ENCODE results near the gene RFXANK.
"Not testable (repeated sequence)": the region's sequence is repeated elsewhere in the genome, so short reads cannot be mapped to it uniquely, and the experiment has no call there.

The RFXANK gene, protein sequence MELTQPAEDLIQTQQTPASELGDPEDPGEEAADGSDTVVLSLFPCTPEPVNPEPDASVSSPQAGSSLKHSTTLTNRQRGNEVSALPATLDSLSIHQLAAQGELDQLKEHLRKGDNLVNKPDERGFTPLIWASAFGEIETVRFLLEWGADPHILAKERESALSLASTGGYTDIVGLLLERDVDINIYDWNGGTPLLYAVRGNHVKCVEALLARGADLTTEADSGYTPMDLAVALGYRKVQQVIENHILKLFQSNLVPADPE

DNA sequence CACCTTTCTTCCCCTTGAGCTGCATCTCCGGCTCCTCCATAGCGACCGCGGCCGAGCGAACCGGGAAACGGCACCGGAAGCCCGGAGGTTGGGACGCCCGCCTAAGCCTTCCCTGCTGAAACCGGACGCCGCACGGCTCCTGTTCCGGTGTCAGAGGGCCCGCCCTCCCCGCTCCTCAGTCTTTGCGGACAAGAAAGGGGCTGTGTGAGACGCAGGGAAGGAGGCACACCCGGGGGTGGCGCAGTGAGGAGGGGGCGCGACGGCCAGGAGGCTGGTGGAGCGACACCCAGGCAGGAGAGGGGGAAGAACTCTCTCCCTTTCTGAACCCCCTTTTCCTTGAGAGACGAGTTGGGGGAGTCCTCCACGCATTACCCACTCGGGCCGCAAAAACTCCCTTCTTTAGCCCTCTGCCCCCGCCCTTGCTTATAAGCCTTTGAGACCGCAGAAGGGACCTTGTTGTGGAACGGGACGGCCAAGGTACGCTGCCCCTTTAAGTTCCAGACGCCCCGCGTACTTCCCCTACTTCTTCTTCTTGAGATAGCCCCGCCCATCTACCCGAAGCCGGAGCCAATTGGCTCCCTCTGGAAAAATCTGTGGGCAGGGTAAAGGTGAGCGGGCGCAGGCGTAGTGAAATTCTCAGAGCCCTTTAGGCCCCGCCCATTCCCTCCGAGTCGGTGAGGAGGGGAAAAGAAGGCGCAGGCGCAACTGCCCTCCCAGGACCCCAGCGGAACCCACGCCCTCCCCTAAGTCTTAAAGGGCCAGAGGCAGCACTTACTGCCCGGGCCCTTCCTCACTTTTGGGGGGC, at the start of gene RFXANK, which contains the start of gene BORCS8:
Gene RFXANK (plus strand): TSS at position 181 of the 805 bp plus-strand sequence. CDS start 1,689 bp downstream, outside the sequence.
Gene BORCS8 (minus strand): TSS at position 75 of the 805 bp plus-strand sequence. CDS start 35 bp downstream, at position 40.
- DNase-seq (ENCODE audit: low read depth): peak; percentile 99

DNA sequence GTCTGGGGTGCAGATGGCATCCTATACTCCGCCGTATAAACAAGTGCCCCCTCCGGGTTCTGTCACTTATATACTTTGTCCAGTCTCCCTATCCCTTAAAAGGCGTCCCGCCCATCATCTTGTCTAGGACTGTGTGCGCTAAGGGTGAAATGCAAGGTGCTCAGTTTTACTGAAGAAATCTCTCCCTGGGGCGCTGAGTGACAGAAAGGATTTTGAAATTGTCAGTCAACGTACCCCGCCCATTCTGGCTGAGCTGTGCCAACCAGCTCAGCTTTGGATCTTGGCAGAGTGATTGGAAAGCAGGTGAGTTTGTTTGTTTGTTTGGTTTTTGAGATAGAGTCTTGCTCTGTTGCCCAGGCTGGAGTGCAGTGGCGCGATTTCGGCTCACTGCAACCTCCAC, 49.7 kb upstream of the RFXANK start:
- no peak for DNase-seq (ENCODE audit: low read depth)

DNA sequence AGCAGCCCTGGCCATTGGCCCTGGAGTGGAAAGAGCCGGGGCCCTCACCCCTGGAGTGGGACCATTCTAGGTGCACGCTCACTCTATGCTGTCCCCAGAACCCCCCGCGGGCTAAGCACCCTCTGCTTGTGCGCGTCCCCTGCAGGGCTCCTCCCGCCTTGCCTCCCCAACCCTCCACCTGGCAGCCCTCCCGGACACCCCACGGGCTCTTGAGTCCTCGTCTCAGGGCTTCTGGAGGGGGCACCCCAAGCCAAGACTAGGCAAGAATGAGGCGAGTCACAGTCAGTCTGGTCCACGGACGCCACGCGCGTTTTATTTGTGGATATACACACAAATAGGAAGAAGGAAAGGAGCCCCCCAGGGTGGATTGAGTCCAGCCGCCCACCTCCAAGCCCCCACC, 46.8 kb upstream of the RFXANK start:
- no peak for DNase-seq (ENCODE audit: low read depth)

DNA sequence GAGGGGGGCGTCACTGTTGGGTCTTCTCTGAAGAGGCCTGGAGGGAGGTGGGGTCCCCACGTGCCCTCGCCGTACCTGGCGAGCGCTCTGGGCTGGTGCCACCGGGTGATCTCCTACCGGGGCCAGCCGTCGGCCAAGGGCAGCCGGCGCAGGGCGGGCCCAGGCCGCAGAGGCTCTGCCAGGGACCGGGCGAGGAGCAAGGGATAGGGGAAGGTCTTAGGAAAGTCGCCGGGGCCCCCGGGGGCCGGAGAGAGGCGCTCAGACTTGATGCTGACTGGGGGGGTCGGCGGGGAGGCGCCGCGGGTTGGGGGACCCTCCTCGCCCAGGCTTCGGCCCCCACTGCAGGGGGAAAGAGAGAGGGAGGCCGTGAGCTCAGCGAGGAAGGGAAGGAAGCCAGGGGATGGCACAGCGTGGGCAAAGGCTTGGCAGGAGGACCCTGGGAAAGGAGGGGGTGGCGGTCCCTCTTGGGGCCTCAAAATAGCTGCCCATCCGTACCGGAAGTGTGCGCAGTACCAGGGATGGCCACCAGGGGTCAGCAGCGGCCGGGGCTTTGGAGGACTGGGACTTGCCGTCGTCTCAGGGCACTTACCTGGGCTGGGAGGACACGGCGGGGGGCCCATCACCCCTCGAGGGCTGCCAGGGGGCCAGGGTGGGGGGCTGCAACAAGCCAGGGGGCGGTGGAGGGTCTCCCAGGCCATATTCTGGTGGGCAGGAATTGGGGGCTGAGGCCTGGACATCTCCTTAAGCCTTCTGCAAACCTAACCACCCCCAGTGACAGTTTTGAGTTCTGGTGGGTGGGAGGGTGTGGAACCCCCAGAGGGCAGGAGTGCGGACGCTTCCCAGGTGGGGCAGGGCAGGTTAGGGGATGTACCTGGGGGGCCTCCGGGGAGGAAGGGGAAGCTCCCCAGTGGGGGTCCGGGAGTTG, 46.1 kb upstream of the RFXANK start:
- DNase-seq (ENCODE audit: low read depth): peak; percentile 78

DNA sequence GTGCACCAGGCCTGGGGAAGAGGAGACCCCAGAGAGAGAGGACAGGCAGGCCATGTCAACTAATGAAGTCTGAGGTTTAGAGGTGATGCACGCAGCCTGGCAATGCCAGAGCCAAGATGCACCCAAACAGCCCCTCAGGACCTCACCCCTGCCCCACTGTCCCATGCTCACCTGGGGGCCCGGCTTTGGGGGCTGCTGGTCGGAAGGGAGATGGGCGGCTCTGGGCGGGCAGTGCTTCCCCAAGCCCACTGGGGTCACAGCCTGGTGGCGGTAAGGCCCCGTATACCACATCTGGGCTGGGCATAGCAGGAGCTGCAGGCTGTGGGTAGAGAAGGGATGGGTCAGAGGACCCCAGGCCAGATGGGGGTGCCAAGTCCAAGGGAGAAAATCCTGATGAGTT, 45.2 kb upstream of the RFXANK start:
- DNase-seq (ENCODE audit: low read depth): no peak

DNA sequence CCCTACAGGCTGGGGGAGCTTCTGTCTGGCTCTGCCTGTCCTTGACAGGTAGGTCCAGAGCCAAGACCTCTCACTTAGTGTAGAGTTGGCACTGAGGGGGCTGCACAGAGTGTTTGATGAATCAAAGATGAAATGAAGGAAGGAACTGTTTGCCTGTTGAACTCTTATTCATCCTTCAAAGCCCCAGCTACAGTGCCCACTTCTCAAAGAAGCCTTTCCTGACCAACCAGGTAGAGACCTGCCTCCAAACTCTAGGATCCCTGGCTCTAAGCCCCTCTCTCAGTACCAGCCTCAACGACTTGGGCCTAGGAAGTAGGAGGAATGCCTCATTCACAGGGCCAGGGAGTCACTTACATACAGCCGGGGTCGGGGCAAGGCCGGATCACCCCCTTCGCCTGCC, 44.7 kb upstream of the RFXANK start:
- no peak for DNase-seq (ENCODE audit: low read depth)

DNA sequence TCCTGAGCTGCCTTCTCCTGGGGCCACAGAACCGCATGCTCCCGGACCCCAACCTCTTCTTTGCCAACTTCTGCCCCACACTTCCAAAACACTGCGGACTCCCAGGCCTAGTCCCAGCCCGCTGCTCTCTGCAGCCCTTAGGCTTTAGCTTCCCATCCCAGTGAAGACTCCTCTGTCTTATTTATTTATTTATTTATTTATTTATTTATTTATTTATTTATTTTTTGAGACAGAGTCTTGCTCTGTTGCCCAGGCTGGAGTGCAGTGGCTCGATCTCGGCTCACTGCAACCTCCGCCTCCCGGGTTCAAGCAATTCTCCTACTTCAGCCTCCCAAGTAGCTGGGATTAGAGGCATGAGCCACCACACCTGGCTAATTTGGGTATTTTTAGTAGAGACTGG, 43.6 kb upstream of the RFXANK start:
- not testable (repeated sequence) for DNase-seq (ENCODE audit: low read depth)

DNA sequence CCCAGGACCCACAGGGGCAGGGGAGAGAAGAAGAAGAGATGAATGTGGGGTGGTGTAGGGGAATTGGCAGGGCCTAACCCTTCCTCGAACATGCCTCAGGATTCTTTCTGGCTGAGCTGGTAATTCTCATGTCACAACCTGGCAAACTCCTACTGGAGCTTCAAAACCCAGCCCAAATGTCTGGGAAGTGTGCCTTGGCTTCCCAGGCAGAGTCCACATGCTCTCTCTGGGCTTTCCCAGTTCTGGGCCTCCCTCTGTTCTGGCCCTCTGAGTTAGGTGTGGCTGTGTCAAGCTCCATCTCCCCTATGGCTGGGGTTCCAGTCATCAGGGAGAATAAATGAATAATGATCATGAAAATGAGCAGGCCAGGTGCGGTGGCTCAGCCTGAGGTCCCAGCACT, 42.6 kb upstream of the RFXANK start:
- no peak for DNase-seq (ENCODE audit: low read depth)

DNA sequence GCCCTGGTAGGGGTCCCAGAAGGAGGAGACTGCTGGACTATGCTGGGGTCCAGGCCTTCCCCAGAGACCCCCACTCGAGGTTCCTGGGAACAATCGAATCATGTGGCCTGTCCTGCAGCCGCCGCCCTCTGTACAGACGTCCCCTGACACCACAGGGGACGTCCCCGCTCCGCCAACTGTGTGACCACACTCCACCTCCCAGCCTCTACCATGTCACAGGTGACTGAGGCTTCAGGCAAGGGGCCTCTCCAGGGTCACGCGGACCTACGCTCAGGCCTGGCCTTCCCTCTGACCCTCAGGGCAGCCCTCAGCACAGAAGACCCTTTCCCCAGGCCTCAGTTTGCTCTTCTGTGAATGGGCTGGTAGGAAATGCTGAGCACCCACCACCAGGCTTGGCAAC, 40.6 kb upstream of the RFXANK start:
- DNase-seq (ENCODE audit: low read depth): no peak

DNA sequence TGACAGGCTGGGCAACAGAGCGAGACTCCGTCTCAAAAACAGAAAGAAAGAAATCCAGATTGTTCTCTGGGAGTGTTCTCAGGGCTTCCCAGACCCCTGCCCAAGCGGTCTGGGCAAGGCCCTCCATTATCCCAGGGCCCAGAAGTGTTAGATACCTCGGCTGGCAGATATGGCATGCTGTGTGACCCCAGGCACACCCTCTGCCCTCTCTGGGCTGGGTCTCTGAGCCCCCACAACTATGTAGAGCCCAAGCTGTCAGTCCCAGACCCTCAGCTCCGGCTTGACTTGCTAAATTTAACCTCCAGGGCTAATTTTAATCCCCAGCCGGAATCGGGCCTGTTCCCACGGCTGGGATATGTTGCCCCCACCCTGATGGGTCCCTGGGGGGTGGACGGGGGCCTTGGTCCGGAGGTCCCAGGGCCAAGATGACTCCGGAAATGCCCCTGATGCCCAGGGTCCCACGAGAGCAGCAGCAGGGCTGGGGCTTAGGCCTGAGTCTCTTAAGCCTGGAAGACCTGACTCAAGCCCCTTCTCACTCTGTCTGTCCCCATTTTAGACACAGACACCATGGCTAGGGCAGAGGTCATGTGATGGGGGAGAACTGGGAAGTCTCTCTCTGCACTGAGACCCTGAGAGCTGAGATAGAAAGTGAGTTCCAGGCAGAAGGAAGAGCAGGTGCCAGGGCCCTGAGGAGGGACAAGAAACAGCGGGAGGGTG, 39.2 kb upstream of the RFXANK start:
- no peak for DNase-seq (ENCODE audit: low read depth)

DNA sequence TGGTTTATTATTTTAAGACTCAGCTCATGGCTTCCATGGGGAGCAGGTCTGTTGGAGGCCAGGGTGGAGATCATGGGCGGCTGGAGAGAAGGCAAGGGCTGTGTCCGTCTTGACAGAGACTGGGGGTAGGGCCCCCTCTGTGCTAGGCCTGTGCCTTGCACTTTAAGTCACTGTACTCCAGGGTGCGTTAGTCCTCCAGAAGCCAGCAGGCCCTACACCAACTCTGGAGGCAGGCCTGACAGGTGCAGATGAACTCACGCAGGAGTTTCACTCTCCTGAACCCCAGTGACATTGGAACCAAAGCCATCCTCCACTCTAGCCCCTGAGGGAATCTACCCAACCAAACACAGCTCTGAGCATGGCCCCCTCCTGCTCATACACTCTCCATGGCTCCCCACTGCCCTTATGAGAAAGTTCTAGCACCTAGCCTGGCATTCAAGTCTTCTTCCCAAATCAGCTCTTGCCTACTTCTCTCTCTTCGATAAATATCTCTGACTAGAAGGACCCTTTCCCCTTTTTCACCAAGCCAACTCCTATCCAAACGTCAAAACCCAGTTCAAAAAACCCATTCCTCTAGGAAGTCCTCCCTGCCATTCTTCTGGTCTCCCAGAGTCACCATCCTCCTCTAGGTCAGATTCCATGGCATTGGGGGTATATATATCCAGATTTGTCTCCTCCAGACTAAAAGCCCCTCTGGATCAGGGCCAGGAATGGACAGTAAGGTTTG, 37.1 kb upstream of the RFXANK start:
- DNase-seq (ENCODE audit: low read depth): no peak

DNA sequence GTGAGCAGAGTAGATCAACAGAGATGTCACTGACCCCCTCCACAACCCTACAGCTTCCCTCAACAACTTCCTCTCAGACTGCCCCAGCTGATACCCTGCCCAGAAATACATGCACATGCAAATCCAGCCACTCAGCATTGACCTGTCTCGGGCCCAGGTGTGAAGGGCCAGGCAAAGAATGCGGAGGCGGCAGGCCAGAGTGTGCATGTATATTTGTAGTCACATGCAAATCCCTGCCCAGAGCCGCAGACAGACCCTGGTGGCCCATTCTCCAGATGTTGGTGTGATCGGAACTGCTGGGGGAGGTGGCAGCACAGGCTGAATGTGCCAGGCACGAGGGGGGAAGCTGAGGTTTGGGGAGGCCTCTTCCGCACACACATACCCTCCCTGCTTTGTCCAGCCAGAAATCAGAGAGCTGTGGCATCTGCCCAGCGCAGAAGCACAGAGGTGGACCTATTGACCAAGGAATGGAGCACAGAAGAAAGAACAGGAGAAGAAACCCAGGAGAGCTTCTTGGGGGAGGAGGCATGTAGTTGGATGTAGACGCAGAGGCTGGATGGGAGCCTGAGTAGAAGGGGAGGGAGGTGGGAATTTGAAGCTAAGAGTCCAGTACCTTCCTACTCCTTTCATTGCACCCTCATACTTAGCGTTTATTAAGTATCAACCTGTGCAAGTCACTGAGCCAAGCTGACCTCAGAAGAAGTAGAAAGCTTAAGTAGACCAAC, 36.4 kb upstream of the RFXANK start:
- no peak for DNase-seq (ENCODE audit: low read depth)

DNA sequence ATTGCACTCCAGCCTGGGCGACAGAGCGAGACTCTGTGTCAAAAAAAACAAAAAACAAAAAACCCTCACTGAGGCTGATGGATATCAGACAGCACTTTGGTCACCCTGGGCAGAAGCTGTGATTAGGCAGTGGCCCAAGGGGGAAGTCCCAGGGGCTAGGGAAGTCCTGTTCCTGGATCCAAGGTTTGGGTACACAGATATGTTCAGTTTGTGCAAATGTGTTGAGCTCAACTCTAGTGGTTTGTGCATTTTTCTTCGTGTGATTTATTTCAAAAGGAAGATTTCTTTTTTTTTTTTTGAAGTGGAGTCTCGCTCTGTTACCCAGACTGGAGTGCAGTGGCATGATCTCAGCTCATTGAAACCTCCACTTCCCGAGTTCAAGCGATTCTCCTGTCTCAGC, 34.2 kb upstream of the RFXANK start:
- DNase-seq (ENCODE audit: low read depth): no peak

DNA sequence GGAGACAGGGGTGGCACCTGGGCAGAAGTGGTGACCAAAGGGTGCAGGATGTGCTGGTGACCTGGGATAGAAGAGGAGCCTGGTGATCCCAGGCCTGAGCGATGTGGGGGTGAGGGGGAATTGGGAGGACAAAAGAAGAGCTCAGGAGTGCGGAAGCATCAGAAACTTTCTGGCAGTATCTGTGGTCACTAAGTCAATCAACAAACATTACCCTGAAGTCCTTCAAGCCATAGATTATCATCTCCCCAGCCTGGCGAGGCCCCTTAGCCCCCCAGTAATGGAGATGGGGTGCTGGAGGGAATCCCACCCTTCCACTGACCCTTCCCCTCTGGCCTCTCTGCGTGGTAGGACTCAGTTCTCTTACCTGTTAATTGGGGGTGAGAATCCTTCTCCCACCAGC, 32.5 kb upstream of the RFXANK start:
- DNase-seq (ENCODE audit: low read depth): no peak

DNA sequence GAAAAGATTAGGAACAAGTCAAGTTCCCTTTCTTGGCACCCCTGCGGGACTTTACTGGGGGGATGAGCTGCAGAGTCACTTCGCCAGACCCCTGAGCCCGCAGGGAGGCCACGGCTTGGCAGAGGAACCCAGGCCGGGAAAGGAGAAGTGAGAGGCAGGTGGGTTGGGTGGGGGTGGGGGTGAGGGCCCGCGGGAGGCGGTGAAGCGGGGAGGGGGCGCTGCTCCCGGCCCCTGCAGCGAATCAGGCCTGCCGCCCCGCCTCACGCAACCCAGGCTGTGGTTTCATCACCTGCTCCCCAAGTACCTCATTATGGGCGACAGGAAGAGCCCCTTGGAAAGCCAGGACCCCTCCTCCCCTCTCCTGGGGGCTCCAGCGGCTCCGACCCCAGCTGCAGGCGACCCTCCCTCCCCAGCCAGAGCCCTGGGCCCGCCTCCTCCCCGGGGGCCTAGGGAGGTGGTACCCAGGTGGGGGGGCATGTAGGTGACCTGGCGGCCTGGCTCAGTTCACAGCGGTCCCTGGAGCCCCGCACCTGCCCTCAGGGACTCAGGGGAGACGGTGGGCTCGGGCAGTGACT, 31.5 kb upstream of the RFXANK start:
- DNase-seq (ENCODE audit: low read depth): no peak

DNA sequence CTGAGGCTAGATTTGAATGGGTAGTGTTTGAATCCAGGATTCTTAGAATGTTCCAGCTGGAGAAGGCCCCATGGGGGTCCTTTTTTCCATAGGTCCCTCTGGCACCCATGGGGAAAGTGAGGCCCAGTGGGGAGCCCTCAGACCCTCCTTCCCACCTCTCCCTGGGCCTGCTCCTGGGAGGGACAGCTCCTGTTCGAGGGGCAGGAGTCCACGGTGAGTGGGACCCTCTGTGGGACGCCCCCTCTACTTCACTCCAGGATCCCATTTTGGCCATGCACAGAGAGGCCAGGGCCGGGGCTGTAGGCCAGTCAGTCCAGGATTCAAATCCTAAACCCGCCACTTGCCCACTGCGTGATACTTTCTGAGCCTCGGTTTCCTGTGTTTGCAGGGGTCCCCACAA, 29.6 kb upstream of the RFXANK start:
- DNase-seq (ENCODE audit: low read depth): no peak

DNA sequence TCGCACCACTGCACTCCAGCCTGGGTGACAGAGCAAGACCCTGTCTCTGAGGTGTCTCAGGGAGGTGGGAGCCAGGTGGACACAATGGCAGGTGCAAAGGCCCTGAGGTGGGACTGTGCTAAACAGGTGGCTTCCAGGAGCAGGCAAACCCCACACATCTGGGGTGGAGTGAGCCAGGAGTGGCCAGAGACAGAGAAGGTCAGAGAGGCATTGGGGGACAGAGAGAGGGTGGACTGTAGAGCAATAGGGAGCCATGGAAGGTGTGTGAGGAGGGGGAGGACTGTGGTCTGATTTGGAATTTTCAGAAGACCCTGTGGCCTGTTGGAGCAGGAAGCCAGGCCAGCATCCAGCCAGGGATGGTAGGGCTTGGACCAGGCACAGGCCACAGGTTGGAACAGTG, 26.7 kb upstream of the RFXANK start:
- DNase-seq (ENCODE audit: low read depth): no peak

DNA sequence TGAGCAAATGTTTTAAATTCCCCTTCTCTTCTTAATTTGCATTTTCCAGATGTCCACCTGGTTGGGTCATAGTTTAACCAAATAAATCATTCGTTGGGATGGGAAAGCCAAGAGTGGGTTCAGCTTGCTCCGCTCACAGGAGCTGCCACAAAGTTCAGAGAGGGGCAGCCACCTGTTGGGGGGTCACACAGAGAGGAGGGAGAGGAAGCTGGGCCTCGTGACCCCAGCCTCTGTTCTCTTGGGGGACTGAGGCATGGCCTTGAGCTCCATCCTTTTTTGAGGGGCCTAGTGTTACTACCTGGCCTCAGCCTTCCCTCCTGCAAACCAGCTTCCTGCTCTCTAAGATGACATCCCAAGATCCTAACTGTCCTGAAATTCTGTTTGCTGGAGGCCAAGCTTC, 24.4 kb upstream of the RFXANK start:
- DNase-seq (ENCODE audit: low read depth): no peak

DNA sequence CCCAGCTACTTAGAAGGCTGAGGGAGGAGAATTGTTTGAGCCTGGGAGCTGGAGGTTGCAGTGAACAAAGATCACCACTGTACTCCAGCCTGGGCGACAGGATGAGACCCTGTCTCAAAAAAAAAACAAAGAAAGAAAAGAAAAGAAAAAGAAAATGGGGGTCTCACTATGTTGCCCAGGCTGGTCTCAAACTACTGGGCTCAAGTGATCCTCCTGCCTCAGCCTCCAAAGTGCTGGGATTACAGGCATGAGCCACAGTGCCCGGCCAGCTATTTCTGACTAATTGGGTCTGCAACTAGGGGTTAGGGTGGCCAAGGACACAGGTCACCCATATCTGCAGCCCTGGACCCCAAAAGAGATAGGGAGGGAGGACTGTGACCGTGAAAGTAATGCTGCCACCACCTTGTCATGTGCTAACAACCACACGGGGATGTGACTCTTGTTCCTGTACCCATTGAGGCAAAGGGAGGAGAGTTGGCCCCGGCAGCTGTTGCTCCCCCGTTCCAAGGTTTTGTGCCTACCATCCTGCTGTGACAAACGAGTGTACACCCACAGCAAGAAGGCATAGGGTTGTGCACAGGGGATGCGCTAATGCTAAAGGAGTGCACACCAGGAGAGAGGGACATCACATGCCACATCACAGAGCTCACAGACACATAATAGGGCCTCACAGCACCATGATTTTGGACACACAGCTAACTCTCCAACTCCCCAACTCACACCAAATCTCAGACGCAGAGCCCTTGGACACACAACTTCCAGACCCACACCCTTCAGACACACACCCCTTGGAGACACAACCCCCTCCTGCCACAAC, 22.6 kb upstream of the RFXANK start:
- DNase-seq (ENCODE audit: low read depth): no peak

Data from stimulated activated CD8-positive, alpha-beta memory T cell treated with anti-CD3 and anti-CD28 coated beads, Interleukin-12 subunit alpha, Interleukin-12 subunit beta, amount 100 ng/mL, for 1 hour (primary cell).